ENCODE data around the gene SNIP1. TPM values are rescaled to one million over a fixed set of nuclear protein-coding genes. Genes with fewer than 3 reads are reported as not detected.

The SNIP1 gene
- total RNA-seq, 2 donors from 2014 or later: 20.2 TPM

DNA sequence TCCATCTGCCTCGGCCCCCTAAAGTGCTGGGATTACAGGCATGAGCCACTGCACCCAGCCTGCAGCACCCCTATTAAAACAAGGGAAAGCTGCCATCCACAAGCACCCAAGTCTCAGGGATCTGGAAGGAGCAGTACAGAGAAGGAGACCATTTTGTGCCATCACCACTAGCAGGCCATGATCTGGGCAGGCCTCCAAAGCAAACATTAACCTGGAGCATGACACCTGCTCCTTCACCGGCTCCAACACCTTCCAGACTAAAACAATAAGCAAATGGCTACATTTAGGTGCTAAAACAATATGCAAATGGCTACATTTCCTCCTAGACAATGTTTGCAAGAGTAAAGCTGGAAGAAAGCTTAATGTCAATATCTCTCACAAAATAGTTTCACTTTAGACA lies 56.3 kb downstream of the SNIP1 start:
- WGBS, 2 experiments (ENCODE audit: insufficient coverage in 1 of 2, insufficient read length in 1 of 2): 95 to 100% methylated on average over 2 of the region's 2 CpGs

DNA sequence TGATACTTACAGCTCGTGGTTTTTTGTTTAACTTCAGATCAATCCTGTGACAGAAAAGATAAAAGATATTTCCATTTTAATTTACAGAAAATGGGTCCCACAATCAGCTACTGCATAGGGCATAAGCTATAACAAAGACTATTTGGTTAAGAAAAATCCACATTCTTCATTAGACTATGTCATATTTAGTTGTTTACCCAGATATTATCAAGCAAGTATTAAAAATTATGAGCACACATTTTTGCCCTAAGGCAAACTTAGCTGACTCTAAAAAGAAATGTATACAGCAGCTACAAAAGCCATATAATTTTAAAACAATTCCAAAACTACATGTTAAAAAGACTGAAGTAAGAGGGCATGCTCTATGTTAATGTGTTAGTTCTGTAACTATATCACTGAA lies 58.2 kb downstream of the SNIP1 start:
- Histone ChIP-seq H3K4me3 (ENCODE audit: low read length) (no peak overlapping the region), H3K27me3 (ENCODE audit: control insufficient read depth, insufficient read depth, low read length, poor library complexity, severe bottlenecking) (no peaks in the 10 kb centered on the region), H3K9ac (ENCODE audit: extremely low read depth, low read length, poor library complexity, severe bottlenecking) (no peak overlapping the region), H3K4me1 (ENCODE audit: control insufficient read depth, insufficient read depth, low read length) (no peaks in the 10 kb centered on the region), H3K36me3 (ENCODE audit: control insufficient read depth, insufficient read depth, low read length) (peaks cover 65% of the 10 kb centered on the region), H3K27ac (ENCODE audit: low read depth, low read length) (no peak overlapping the region), H3K9me3 (ENCODE audit: control insufficient read depth, low read length) (no peaks in the 10 kb centered on the region)
- Mint-ChIP-seq H3K27me3 (ENCODE audit: insufficient read depth) (no peaks in the 10 kb centered on the region), H3K4me1 (no peaks in the 10 kb centered on the region), H3K36me3 (ENCODE audit: low read depth) (peaks cover 33% of the 10 kb centered on the region), H3K27ac (no peak overlapping the region), H3K4me3 (no peak overlapping the region), H3K9me3 (no peaks in the 10 kb centered on the region)
- no peak for DNase-seq
- WGBS, 2 experiments (ENCODE audit: insufficient coverage in 1 of 2, insufficient read length in 1 of 2): 80 to 89% methylated on average over 1 of the region's 1 CpG
- TF ChIP-seq CTCF (conservative IDR thresholded peaks at IDR 0.05): no peak

More for the DNA sequence above, 56.3 kb downstream of the SNIP1 start:
- Histone ChIP-seq H3K27me3 (ENCODE audit: control insufficient read depth, insufficient read depth, low read length, poor library complexity, severe bottlenecking) (no peaks in the 10 kb centered on the region), H3K4me1 (ENCODE audit: control insufficient read depth, insufficient read depth, low read length) (no peaks in the 10 kb centered on the region), H3K9ac (ENCODE audit: extremely low read depth, low read length, poor library complexity, severe bottlenecking) (no peak overlapping the region), H3K36me3 (ENCODE audit: control insufficient read depth, insufficient read depth, low read length) (peaks cover 68% of the 10 kb centered on the region), H3K4me3 (ENCODE audit: low read length) (no peak overlapping the region), H3K27ac (ENCODE audit: low read depth, low read length) (no peak overlapping the region), H3K9me3 (ENCODE audit: control insufficient read depth, low read length) (no peaks in the 10 kb centered on the region)
- H3K4me3 Mint-ChIP-seq: no peak overlapping the region
- no peak for TF ChIP-seq CTCF (conservative IDR thresholded peaks at IDR 0.05)
- no peak overlapping the region for H3K27ac Mint-ChIP-seq
- peaks cover 38% of the 10 kb centered on the region for H3K36me3 Mint-ChIP-seq (ENCODE audit: low read depth)
- no peaks in the 10 kb centered on the region for H3K27me3 Mint-ChIP-seq (ENCODE audit: insufficient read depth)
- H3K9me3 Mint-ChIP-seq: no peaks in the 10 kb centered on the region
- no peak for DNase-seq
- no peaks in the 10 kb centered on the region for H3K4me1 Mint-ChIP-seq

- Mint-ChIP-seq H3K9me3 (no peaks in the 10 kb centered on the region), H3K27me3 (ENCODE audit: insufficient read depth) (no peaks in the 10 kb centered on the region), H3K4me1 (no peaks in the 10 kb centered on the region), H3K27ac (no peak overlapping the region), H3K36me3 (ENCODE audit: low read depth) (peaks cover 33% of the 10 kb centered on the region), H3K4me3 (no peak overlapping the region)
- no peak overlapping the region for H3K4me3 ChIP-seq (ENCODE audit: low read length)
- no peaks in the 10 kb centered on the region for H3K27me3 ChIP-seq (ENCODE audit: control insufficient read depth, insufficient read depth, low read length, poor library complexity, severe bottlenecking)
- no peak for DNase-seq
- TF ChIP-seq CTCF (conservative IDR thresholded peaks at IDR 0.05): no peak
- H3K27ac ChIP-seq (ENCODE audit: low read depth, low read length): no peak overlapping the region
- no peaks in the 10 kb centered on the region for H3K4me1 ChIP-seq (ENCODE audit: control insufficient read depth, insufficient read depth, low read length)
- 90 to 98% methylated on average over 2 of the region's 2 CpGs for WGBS, 2 experiments (ENCODE audit: insufficient coverage in 1 of 2, insufficient read length in 1 of 2)
- H3K9ac ChIP-seq (ENCODE audit: extremely low read depth, low read length, poor library complexity, severe bottlenecking): no peak overlapping the region
- no peaks in the 10 kb centered on the region for H3K9me3 ChIP-seq (ENCODE audit: control insufficient read depth, low read length)
- peaks cover 57% of the 10 kb centered on the region for H3K36me3 ChIP-seq (ENCODE audit: control insufficient read depth, insufficient read depth, low read length)
Observed at GRCh38 chr1:37493336-37494098, 60.6 kb downstream of the SNIP1 start.
